Lower leg skin (tissue), 3 donors: Measurements from ENCODE around the gene MAST4.

Experiments
- CTCF ChIP-seq, 3 donors: fragments of 450-650 bp; IDR thresholded peaks; one replicate each; pipeline ENCODE4 v1.5.1; 2016; ENCODE audit warnings: antibody characterized with exemption in 3 of 3, mild to moderate bottlenecking in 3 of 3, moderate library complexity in 2 of 3
- POLR2A ChIP-seq, 2 donors: fragments of 450-650 bp; IDR thresholded peaks; one replicate each; pipeline ENCODE4 v1.6.1; 2016 to 2017; ENCODE audit warnings: antibody characterized with exemption in 2 of 2, mild to moderate bottlenecking in 1 of 2, moderate library complexity in 1 of 2

GRCh38 chr5:67187006-67187715, 591.0 kb downstream of the MAST4 start:
- TF ChIP-seq CTCF (IDR thresholded peaks at IDR 0.05) (no peak), POLR2A (IDR thresholded peaks at IDR 0.05) (no peak)
